GM12891 (cell line): ENCODE data around the gene VTN.

Experiments used
- PAX5 ChIP-seq: IDR thresholded peaks from 2 replicates; pipeline ENCODE4 v1.6.1; 2011; ENCODE audit warnings: low read length, moderate library complexity, mild to moderate bottlenecking; ENCODE audit not compliant: insufficient read depth, severe bottlenecking
- POLR2A ChIP-seq: IDR thresholded peaks from 2 replicates; pipeline ENCODE4 v1.6.1; 2011; ENCODE audit warnings: low read depth, low read length, control low read depth
- POLR2AphosphoS5 ChIP-seq: IDR thresholded peaks from 2 replicates; pipeline ENCODE4 v1.6.1; 2011; ENCODE audit warnings: low read depth, low read length, control low read depth
- POU2F2 ChIP-seq: IDR thresholded peaks from 2 replicates; pipeline ENCODE4 v1.6.1; 2011; ENCODE audit warnings: low read depth, mild to moderate bottlenecking, control low read depth, low read length, moderate library complexity
- TAF1 ChIP-seq: IDR thresholded peaks from 2 replicates; pipeline ENCODE4 v1.6.1; 2011; ENCODE audit warnings: low read depth, low read length, control low read depth

DNA sequence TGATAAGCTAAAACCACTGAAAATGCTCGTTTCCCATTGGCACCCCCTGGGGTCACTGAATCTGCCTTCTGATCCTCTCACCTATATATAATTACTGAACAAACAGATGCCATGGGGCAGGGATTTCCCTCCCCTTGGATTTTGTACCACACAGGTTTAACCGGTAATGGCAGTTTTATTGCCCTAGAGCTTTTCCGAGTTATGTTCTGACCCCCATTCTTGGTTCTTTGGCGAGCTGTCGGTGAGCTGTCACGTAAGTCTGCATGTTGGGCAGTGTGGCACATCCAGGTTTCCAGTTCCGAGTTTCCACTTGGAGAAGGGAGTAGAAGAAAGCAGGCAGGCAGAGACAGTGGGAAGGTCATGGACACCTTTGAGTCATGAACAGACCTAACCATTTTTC, 44.0 kb downstream of the VTN start:
- TF ChIP-seq POLR2AphosphoS5 (no peak), POLR2A (no peak), TAF1 (no peak), POU2F2 (no peak), PAX5 (no peak)
